Stimulated activated CD8-positive, alpha-beta memory T cell treated with anti-CD3 and anti-CD28 coated beads, Interleukin-7, amount 100 ng/mL, for 24 hours (primary cell): Measurements from ENCODE around the gene STOX2.

Experiments used
- DNase-seq: peaks from one replicate; pipeline ENCODE4 v3.0.0-alpha.2; 2020; ENCODE audit warnings: low read depth

Gene STOX2

GRCh38 chr4:183986971-183987946 lies 82.2 kb downstream of the STOX2 start:
- DNase-seq: no peak

GRCh38 chr4:183987987-183988392 lies 82.9 kb downstream of the STOX2 start:
- DNase-seq: no peak

DNA sequence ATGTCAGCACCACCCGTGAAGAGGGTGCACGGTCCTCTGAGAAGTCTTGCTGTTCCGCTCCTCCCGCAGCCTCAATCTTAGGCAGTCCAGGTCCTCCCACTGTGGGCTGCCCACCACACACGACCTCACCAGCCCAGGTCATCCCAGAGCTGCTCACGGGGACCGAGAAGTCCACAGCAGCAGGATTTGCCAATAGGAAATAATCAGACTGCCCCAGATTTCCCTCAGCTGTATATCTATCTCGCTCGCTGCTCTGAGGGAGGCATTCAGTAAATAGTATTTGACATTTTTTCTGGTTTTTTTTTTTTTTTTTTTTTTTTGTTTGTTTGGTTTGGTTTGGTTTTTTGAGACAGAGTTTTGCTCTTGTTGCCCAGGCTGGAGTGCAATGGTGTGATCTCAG lies 83.8 kb downstream of the STOX2 start:
- DNase-seq: no peak

DNA sequence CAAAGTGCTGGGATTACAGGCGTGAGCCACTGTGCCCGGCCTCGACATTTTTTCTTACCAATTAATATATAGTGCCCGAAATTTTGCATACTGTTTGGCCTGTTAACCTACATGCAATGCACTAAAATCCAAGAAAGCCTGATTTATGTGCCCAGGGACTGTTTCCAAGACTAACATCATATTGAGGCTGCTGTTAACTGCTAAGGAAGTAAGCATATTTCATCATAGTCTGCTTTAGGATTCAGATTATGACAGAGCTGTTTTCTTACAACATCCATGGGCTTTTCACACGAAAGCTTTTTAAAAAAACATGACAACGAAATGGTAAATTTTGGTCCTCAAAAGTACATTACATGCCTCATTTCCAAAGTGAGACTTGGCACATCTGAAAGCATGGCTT lies 84.4 kb downstream of the STOX2 start:
- no peak for DNase-seq

GRCh38 chr4:183989931-183990330 lies 84.8 kb downstream of the STOX2 start:
- no peak for DNase-seq

GRCh38 chr4:183993676-183994075 lies 88.6 kb downstream of the STOX2 start:
- no peak for DNase-seq

- no peak for DNase-seq
Observed at GRCh38 chr4:183995570-183995969, 90.5 kb downstream of the STOX2 start.

DNA sequence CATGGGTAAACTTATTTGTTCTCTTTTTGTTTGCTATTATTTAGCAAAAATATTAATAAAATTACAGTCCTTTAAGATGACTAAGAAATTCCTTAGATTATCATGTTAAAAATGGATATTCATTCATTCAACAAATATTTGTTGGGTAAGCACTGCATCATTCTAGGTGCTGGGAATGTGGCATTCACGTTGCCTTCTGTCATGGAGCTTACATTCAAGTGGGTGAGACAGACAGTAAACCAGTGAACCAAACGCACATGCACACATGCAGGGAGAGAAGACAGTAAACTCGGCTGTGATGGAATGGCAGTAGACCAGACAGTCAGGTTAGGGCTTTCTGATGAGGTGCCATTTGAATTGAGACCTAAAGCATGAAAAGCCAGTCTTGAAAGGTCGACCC lies 91.8 kb downstream of the STOX2 start:
- no peak for DNase-seq

DNA sequence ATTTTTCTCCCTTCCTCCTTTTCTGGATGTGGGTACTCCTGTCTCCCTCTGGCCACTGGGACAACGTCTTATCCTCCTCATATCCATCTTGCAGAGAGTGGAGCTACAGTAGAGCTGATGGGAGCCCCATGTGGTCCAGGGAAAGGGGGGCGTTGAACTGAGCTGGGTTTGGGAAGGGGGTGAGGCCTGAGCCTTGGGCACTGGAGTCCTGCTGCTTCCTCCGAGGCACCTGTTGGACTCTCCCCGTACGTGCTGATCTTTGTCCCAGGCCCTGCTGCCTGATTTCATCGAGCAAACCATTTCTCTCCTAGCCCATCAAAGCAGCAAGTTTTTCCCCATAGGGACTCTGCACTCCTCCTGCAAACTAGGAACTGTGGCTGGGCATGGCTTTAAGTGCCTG lies 94.3 kb downstream of the STOX2 start:
- no peak for DNase-seq

- no peak for DNase-seq
Observed at GRCh38 chr4:184000457-184001396, 95.6 kb downstream of the STOX2 start.

DNA sequence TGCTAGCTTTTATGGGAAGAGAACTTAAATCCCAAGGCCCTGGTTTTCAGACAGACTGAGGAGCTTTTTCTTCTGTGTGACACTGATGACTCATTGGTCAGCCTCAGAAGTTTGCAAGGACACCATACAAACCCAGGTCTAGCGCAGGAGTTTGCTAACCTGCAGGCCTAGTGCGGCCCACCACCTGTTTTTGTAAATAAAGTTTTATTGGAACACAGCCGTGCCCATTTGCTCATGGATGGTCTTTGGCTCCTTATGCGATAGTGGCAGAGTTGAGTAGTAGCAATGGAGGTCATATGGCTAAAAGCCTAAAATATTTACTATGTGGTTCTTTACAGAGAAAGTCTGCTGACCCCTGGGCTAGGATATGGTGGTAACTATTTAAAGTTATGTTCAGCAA lies 98.3 kb downstream of the STOX2 start:
- DNase-seq: no peak

- DNase-seq: no peak
Observed at GRCh38 chr4:184007891-184008290, 102.8 kb downstream of the STOX2 start.

GRCh38 chr4:184010696-184011095 lies 105.6 kb downstream of the STOX2 start:
- DNase-seq: no peak

- DNase-seq: no peak
Observed at GRCh38 chr4:184011826-184012380, 106.8 kb downstream of the STOX2 start.

DNA sequence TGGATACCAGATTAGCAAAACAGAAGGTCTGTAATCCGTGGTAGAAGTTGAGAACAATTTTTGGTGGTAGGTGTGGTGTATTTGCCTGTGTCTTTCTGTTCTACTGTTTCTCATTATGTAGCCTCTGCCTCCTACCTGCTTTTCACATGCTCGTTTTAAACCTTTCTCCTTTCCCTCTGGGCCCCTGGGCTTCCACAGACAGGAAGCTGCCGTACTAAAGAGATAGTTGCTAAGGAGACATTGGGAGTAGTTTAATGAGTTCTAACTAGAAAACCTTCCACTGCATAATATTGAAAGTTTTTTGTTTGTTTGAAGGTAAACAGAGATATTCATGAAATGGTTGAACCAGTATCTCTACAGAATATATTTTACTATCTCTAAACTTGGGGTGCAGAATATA lies 107.8 kb downstream of the STOX2 start:
- no peak for DNase-seq

GRCh38 chr4:184014301-184014700 lies 109.2 kb downstream of the STOX2 start:
- no peak for DNase-seq

- no peak for DNase-seq
Observed at GRCh38 chr4:184016759-184017668, 111.9 kb downstream of the STOX2 start.

DNA sequence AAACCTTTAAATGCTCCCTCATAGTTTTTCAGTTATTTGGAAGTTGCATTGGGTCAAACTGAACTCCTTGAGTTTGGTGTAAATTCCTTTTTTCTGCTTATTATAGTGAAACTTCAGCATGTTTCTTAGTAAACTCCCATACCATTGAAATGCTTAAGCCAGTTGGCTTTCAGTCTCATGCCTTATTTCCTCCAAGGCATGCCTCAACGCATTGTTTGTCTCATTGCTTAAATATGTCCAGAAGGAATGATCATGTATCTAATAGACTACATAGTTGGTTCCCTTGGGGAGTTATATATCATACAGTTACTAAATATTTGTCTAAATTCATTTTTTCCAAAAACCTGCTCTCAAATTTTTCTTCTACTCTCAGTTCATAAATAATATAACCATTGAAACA lies 114.0 kb downstream of the STOX2 start:
- DNase-seq: no peak

DNA sequence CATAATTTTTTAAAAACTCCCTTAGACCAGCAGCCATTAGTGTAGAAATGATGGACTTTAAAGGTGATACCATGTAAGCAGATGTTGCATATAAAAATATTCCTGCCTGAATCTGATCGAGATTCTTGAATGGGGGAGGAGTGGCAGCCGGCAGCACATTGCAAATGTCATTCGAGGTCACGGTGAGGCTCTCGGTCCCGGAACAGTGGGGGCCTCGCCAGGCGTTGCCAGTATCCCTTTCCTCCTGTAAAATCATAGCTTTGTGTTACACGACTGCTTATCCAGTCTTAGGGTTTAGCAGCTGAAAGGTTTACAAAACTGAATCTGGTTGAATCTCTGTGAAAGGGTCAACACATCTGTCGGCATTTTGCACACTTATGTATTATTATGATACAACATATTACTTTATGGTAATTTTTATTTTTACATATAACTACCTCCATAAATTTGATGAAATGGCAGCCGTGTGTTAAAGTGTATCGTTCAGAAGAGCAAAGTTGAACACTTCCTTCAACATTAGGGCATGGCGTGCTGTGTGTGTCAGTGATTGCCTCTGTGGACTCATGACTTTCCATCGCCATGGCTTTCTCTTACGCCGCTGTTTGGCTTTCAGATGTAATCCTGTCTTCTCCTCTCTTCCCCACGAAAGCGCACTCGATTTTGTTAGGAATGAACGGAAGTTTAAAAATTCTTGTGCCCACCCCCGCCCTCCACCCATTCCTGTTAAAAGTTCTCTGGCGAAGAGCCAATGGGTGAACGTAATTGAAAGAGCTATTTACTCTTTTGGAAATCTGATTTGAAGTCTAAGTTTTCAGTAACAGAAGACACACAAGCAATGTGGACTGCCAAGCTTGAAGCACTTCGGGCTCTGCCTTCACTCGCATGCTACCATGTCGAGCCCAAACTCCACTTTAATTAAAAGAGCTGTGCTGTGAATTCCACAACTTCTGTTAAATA lies 114.8 kb downstream of the STOX2 start:
- no peak for DNase-seq

- DNase-seq: no peak
Observed at GRCh38 chr4:184021389-184021788, 116.3 kb downstream of the STOX2 start.
